ENCODE data around the gene C21orf58.

C21orf58 gene

DNA sequence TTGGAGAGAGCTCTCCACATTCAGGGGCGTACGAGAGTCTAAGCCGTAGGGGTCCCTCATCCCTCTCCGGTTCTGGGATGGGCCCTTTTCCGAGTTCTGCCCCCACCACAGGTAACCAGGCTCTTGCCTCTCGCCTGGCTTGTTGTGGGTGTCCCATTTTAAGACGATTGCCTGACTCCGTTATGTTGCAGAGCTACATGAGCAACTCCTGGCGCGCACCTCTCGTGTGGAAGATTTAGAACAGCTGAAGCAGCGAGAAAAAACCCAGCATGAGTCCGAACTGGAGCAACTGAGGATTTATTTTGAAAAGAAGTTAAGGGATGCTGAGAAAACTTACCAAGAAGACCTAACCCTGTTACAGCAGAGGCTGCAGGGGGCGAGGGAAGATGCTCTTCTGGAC is 29.2 kb upstream of the C21orf58 start:
- DNase-seq, result no peak

- no peak for DNase-seq
These were observed 28.5 kb upstream of the C21orf58 start for GRCh38 chr21:46352164-46352515.

GRCh38 chr21:46351476-46352163 is 27.9 kb upstream of the C21orf58 start:
- DNase-seq, result no peak

- DNase-seq, result no peak
These were observed 27.3 kb upstream of the C21orf58 start for GRCh38 chr21:46350981-46351380.

DNA sequence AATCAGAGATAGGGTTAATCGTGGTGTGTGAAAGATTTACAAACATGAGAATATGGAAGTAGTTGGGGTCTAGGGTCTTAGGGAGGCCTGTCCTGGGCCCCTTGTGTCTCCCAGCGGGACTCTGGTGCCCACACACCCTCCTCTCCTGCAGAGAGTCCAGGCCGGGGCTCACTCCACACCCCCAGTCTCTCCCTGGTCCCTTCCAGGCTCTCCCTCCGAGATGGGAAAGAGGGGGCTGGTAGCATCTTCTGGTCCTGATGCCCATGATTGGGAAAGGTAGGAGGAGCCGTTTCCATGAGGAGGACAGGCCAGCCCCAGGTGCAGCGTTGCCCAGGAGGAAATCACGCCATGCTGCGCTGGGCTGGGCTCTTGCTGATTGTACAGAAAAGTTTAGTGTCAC is 26.9 kb upstream of the C21orf58 start:
- no peak for DNase-seq

DNA sequence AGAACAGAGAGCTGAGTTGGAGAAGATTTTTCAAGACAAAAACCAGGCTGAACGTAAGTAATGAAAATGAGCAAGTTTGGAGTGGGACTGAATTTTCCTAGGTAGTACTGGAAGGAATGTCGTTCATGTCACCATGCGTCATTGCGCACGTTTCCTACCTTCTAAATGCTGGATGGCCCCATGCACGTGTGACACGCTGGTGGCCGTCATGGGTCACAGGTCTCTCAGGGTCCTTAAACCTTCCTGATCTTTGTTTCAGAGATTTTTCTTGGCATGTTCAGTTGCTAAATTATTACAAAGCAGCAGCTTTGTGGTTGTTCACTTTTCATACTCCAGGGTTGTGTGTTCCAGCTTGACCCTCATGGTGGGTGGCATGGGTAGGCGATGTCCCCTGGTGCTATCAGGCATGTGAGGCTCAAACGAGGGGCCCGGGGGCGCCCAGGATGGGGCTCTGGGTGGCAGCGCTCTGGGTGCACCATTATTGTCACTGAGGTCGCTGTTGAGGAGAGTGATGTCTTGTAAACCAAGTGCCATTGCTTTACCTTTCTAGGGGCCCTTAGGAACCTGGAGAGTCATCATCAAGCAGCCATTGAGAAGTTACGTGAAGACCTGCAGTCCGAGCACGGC is 25.6 kb upstream of the C21orf58 start:
- no peak for DNase-seq

DNA sequence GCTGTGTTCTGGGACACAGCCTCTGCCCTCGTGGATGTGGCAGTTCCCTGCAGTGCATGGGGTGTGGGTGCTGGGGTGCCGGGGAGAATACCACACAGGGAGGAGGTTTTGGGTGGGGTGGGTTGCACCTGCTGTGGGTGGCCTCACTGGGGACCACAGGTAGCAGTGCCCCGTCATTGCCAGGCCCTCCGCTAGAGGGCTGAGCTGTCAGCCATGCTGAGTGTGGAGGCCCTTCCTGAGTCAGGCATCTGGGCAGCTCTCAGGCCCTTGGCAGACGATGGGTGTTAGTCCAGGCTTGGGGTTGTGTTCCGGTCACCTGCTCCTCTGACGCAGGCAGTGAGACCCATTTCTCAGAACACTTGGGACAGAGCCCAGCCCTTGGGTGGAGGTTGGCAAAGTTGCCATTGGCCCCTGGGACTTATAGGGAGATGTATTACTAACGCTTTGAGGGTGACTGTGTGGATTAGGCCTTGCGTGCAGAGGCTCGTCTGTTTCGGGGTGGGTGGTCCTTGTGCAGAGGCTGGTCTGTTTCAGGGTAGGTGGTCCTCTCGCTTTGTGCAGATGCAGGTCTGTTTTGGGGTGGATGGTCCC is 24.2 kb upstream of the C21orf58 start:
- DNase-seq, result no peak

- no peak for DNase-seq
These were observed 23.5 kb upstream of the C21orf58 start for GRCh38 chr21:46347203-46347550.

- DNase-seq, result no peak
These were observed 22.9 kb upstream of the C21orf58 start for GRCh38 chr21:46346296-46347202.

DNA sequence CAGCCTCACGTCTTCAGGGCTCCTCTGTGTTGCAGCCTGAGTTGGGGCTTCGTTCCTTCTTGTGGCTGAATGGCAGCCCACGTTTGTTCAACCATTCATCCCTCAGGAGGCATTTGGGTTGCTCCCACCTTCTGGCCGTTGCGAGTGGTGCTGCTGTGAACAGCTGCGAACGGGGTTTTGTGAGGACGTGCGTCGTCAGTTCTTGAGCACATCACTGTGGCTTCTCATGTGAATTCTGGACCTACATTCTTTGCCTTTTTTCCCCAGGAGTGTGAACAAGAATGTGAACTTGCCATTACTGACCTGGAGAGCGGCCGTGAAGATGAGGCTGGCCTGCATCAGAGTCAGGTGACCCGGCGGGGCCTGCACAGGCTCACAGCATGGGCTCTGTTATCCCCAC is 22.2 kb upstream of the C21orf58 start:
- no peak for DNase-seq

GRCh38 chr21:46344219-46344915 is 20.7 kb upstream of the C21orf58 start:
- DNase-seq, result no peak

DNA sequence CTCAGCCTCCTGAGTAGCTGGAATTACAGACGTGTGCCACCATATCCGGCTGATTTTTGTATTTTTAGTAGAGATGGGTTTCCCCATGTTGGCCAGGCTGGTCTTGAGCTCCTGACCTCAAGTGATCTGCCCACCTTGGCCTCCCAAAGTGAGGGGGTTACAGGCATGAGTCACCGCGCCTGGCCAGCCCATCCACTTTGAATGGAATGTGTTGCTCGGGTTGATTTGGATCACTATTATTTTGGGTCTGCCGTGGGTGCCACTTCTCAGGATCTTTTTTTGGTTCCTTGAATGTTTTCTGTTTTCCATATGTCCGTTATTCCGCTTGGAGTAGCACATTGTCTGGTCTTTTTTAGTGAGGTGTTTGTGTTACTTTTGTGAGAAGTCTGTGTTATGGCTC is 17.3 kb upstream of the C21orf58 start:
- no peak for DNase-seq

GRCh38 chr21:46336603-46337002 is 12.9 kb upstream of the C21orf58 start:
- no peak for DNase-seq

DNA sequence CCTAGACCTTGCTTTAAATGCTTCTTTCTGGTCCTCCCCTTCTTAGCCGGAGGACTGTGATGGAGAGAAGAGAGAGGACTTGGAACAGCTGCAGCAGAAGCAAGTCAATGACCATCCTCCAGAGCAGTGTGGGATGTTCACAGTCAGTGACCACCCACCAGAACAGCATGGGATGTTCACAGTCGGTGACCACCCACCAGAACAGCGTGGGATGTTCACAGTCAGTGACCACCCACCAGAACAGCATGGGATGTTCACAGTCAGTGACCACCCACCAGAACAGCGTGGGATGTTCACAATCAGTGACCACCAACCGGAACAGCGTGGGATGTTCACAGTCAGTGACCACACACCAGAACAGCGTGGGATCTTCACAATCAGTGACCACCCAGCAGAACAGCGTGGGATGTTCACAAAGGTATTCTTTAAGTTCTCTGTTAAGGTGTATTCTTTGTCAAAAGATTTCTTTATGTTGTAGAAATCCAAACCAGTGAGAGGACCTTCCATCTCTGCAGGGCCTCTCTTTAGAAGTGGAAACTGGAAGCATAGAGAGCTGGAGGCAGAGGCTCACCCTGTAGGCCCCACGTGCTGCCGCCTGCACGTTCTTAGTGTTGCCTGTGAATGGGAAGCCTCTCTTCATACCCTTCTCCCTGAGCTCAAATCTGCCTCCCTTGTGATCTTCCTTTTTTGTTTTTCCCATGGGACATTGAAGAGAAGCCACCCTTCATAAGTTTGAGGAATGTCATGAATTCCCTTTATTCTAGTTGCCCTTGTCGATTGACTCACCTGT is 10.9 kb upstream of the C21orf58 start:
- no peak for DNase-seq

- no peak for DNase-seq
These were observed 6.1 kb upstream of the C21orf58 start for GRCh38 chr21:46329796-46330195.

DNA sequence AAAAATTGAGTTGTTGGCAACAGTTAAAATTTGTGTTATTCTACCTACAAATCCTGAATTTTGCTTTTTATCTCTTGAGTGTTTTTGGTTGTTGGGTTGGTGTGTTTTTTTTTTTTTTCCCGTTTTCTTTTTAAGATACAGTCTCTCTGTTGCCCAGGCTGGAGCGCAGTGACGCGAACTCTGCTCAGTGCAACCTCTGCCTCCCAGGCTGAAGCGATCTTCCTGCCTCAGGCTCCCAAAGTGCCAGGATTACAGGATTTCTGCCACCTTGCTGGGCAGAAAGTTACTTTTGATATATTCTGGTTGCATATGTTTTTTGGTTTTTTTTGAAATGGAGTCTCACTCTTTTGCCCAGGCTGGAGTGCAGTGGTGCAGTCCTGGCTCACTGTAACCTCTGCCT is 4.5 kb upstream of the C21orf58 start:
- no peak for DNase-seq

- DNase-seq, result no peak
These were observed 4.0 kb upstream of the C21orf58 start for GRCh38 chr21:46327711-46328110.

DNA sequence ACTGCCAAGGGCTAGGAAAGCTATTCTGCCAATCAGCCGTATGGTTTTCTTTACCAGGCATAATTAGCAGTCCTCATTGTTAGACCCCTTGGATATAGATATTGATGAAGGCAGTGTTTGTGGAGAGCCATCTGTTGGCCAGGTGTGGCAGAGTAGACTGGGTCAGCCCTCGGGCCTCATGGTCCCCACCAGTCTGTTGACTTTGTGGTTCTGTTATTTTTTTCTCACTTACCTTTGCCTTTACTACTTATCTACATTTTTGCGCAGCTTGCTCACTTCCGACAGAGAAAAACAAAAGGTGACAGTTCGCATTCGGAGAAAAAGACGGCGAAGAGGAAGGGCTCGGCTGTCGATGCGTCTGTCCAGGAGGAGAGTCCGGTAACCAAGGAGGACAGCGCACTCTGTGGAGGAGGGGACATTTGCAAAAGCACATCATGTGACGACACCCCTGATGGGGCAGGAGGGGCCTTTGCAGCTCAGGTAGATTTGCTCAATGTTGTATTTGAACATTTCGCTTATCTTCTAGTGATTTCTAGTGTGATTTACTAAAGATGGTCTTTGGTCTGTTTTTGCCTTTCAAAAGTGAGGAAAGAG is 2.5 kb upstream of the C21orf58 start:
- no peak for DNase-seq

- DNase-seq, result peak; percentile 25
These were observed 1.6 kb upstream of the C21orf58 start for GRCh38 chr21:46325073-46325912.

GRCh38 chr21:46324390-46325072 is 861 bp upstream of the C21orf58 start:
- peak; percentile 87 for DNase-seq

Data from effector CD8-positive, alpha-beta T cell (primary cell).